Measurements from ENCODE around the gene ANKRD62.
A peak's percentile ranks its signal among the peaks of the same experiment; 100 is the strongest.
"Not testable (repeated sequence)": the region's sequence is repeated elsewhere in the genome, so short reads cannot be mapped to it uniquely, and the experiment has no call there.

ANKRD62 gene

DNA sequence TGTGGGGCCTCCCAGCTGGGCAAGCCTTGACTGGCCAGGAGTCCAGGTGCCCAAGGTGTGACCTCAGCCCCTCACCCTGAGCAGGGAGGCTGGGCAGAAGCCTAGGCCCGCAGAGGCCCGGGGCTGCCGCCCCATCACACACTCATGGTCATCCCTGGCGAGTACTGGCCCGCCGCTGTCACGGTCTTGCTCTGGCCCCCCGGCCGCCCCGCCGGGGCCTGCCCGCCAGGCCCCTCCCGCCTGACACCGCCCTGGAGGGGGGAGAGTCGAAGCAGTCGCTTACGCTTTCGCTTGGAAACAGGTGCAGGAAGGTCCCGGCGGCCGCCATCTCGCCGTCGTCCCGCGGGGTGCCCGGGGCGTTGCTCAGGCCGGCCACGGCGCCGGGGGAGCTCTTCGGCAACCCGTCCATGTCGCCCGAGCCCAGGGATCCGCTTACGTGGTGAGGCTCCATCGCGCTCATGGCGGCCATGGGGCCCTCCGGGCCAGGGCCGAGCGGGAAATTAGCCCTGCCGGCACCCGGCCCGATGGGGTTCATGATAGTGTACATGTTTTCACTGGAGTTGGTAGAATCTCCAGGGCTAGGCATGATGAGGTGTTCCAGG is 26.6 kb upstream of the ANKRD62 start:
- no peak for DNase-seq

GRCh38 chr18:12067671-12068070 is 26.0 kb upstream of the ANKRD62 start:
- DNase-seq, result no peak

GRCh38 chr18:12068316-12068949 is 25.2 kb upstream of the ANKRD62 start:
- DNase-seq, result not testable (repeated sequence)

GRCh38 chr18:12068950-12069320 is 24.7 kb upstream of the ANKRD62 start:
- no peak for DNase-seq

- not testable (repeated sequence) for DNase-seq
Observed at GRCh38 chr18:12071066-12071465, 22.6 kb upstream of the ANKRD62 start.

DNA sequence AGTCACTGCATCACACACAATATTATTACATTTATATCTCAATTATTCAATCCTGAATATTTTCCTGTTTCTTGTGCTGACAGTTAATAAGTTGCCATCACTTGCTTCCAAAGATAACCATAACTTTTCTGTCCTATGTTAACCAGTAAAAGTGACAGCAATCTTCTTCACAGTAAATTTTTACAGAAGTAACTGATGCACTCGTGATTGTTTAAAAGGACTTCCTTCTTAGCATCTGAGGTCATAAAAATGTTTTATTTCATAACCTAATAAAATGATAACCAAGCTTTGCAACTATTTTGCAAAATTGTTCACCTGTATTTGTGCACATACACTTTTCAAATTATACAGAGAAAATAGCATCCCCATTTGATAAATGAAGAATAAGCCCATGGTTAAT is 20.6 kb upstream of the ANKRD62 start:
- DNase-seq, result no peak

GRCh38 chr18:12074736-12075135 is 18.9 kb upstream of the ANKRD62 start:
- no peak for DNase-seq

DNA sequence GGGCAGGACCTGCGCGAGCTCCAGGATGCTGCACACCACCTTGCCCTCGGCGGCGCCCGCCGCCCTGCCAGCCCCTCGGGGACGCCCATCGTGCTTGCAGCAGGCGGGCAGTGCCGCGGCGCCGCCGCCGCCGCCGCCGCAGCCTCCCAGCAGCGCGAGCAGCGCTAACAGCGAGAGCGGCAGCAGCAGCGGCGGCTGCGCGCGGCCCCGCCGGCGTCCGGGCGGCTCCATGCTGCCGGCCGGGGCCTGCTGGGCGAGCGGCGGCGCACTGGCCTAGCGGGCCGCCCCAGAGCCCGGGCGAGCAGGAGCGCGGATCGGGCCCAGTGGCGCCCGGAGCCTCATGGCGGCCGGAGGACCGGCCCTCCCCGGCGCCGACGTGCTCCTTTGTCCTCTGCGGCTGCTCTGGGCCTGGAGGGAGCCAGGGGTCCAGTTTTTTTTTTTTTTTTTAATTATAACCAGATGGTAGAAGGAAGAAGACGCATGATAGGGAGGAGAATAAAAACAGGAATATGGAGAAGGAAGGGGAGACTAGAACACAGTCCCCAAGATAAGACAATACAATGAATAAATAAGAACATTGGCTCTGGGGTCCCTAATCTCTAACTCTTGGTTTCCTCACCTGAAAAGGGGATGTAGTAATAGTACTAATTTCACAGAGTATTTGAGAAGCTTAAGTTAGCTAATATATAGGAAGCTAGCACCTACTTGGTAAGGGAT is 17.1 kb upstream of the ANKRD62 start:
- DNase-seq, result peak; percentile 49

DNA sequence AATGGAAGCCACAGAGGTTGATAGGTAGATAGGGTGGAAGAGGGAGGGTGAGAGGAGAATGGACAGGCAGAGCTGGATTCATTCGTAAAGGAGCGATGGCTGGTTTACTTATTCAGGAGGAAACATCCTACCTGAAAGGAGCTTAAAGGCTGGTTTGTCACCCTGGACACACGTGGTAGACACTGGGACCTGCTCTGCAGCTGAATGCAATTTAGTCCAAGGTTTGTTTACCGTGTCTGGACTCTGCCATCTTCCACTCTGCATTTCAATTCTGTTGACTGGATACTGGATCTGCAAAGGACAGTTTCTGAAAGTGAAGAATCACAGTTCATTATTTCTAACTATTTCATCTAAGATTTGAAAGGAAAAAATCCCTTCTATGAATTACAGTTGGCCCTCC is 15.6 kb upstream of the ANKRD62 start:
- DNase-seq, result not testable (repeated sequence)

DNA sequence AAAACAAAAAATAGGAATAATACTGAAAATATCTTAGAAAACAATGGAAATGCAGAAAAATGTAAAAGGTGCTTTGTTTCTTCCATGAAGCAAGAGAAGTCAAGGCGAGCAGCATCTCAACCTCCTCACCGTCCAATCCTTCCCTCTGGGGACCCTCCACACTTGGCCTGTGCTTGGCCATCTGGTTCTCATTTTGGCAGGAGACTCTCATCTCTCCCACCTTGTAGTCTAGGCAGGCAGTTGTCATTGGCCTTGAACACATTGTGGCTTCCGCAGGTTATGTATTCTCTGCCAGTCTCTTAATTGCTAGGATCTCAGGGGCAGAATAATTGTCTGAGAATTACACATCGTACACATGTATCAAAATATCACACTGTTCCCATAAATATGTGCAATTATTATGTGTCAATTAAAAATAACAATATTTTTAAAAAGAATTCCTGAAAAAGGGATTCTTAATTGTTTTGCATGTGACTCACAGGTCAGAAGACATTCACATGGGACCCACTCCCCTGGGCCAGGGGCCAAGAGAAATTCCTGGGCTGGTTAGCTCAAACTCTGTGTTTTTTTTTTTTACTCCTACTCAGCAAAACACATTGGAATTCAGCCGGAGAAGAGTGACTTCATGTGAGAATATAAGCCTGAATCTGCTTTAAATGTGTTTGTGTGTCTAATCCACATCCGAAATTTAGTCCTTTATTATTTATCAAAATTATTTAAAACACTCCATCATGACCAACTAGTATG is 14.0 kb upstream of the ANKRD62 start:
- peak; percentile 91 for DNase-seq

DNA sequence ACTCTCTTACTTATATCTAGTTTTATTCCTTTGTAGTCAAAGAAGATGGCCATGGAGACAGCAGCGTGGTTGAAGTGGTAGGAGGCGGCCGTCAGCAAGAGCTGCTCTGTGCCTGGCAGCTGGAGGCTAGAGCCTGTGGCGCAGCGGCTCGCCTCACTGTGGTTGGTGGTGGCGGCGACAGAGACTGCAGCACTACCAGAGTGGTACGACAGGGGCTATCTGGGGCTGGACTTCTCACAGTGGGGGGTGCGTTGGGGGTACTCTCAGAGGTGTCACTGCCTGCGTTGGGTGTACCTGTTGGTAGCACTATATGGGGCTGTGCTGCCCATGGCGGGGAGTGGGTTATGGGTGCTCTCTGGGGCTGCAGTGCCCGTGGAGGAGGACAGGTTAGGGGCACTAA is 8.5 kb upstream of the ANKRD62 start:
- no peak for DNase-seq

DNA sequence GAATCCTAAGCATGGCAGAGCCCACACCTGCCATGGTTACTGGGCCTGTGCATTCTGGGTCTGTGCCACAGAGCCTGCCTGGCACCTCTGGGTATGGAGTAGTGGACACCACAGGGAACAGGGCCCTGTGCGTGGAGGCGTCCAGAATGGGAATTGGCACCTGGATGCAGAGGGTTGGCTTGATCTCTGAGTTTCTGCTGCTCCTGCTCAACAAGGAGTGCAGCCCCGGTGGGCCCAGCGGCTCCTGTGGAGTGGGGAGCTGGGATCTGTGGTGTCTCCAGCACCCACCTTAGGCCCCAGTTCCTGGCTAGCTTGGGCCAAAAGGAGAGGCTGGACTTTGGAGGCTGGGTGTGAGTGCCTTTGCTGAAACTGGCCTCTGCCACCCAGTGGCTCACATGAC is 7.9 kb upstream of the ANKRD62 start:
- no peak for DNase-seq

DNA sequence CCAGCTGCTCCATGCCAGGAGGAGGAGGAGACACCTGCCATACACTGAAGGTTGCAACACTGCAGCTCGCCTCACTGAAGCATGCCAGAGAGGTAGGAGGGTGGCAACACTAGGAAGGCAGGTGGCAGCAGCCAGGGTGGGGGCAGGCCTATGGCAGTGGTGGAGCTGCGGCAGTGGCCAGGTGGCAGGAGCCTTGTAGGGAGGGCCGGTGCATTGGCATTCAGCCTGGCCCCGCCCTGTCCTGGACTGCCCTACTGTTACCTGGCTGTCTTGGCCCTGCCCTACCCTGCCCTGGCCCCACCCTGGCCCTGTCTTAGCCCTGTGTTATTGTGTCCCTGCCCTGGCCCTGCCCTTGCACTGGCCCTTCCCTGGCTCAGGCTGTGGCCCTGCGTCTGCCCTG is 7.4 kb upstream of the ANKRD62 start:
- no peak for DNase-seq

- no peak for DNase-seq
Observed at GRCh38 chr18:12086677-12087470, 6.8 kb upstream of the ANKRD62 start.

GRCh38 chr18:12087471-12088025 is 6.1 kb upstream of the ANKRD62 start:
- DNase-seq, result no peak

- no peak for DNase-seq
Observed at GRCh38 chr18:12088096-12088495, 5.5 kb upstream of the ANKRD62 start.

DNA sequence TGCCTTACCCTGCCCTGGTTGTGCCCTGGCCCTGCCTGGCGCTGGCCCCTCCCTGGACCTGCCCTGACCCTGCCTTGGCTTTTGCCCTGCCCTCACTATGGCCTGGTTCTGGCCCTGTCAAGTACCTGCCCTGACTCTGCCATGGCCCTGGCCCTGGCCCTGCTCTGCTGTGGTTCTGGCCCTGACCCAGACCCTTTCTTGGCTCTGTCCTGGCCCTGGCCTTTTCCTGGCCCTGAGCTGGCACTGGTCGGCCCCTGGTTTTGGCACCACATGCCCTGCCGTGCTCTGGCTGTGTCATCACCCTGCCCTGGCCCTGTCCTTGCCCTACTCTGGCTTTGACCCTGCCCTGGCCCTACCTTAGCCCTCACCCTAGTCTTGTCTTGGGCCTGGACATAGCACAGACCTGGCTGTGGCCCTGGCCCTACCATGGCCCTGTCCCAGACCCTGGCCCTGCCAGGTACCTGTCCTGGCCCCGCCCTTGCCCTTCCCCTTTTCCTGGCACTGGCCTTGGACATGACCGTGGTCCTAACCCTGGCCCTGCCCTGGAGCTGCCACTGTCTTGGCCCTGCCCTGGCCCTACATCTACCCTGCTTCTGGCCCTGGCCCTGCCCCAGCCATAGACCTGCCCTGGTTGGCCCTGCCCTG is 4.8 kb upstream of the ANKRD62 start:
- DNase-seq, result no peak

DNA sequence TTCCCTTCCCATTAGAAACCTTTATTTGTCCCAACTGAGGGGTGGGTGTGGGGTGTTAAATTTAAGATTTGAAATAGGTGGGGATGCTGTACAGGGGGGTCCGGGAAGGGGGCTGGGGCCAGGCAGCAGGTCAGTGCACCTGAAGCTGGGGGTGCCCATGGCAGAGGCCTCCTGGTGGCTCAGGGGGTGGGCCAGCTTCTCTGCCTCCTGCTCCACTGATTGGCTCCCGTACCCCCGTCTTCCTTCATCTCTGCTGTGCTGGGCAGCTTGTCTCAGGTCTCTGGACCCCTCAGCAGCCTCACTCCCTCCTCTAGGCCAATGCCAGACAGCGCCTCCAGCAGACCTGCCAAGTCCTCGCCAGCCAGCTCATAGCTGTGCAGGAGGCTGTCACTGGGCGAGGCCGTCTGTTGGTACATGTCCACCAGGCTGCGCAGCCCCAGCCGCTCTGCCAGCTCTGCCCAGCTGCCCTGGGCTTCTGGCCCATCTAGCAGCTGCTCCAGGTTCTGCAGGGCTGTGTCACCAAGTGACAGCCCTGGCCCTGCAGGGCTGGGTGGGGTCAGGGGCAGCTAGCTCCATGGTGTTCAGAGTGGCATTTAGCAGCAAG is 2.0 kb upstream of the ANKRD62 start:
- no peak for DNase-seq

DNA sequence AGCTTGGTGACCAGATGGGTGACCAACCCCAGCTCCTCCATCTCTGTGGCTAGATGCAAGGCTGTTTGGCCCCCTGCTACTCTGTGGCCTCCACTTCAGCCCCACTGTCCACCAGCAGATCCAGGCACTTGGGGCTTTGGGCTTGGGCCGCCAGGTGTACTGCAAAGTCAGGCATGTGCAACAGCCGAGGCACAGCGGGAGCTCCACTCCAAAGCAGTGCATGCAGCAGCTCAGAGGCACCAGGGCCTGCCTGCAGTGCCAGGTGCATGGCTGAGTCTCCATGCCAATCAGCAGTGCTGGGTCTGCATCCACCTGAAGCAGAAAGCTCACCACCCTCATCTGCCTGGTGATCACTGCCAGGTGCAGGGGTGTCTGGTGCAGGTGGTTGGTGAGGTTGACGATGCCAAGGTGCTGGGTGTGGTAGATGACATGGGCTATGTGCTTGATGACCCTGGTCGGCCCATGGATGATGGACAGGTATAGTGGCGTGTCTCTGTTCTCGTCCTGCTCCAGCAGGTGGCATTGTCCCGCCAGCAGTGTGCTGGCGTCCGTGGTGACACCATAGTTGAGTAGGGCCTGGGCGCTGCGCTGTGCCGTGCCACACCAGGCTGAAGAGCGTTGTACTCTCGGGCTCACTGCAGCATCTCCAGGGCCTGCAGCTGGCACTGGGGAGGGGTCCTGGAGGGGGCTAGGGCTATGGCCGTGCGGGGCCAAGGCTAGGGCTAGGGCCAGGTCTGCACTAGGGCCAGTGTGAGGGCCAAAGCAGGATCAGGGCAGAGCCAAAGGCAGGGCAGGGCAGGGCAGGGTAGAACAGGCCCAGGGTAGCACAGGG is 1.0 kb upstream of the ANKRD62 start:
- no peak for DNase-seq

- no peak for DNase-seq
Observed at GRCh38 chr18:12098374-12098773, 4.7 kb downstream of the ANKRD62 start.

DNA sequence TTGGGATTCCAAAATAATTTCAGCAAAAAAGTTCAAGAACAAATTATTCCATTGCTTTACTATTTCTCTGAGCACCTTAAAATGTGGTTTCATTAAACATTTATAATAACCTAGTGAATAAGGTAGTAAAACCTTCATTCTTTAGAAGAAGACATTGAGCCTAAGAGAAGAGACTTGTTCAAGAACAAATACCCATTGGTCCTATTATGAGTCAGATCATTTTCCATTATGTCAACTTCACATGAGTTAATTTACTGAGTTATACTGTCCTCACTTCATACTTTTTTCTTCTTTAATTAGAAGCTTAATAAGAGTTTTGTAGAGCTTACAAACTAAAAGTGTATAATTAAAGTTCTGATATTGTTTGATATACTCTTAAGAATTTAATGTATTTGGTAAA is 5.5 kb downstream of the ANKRD62 start:
- no peak for DNase-seq

All from fibroblast of skin of right biceps (primary cell).